Mesodermal cell (in vitro differentiated cells): Measurements from ENCODE around the gene CCM2.

Experiments
- H3K27ac ChIP-seq: 2 replicates; pipeline ENCODE4 v1.7.0; 2013; ENCODE audit warnings: mild to moderate bottlenecking, low read depth, low read length, moderate library complexity; ENCODE audit not compliant: severe bottlenecking
- H3K36me3 ChIP-seq: 2 replicates; pipeline ENCODE4 v1.7.1; 2013; ENCODE audit warnings: mild to moderate bottlenecking, low read length, moderate library complexity; ENCODE audit not compliant: control insufficient read depth, insufficient read depth
- H3K4me1 ChIP-seq: one replicate; pipeline ENCODE4 v1.7.1; 2013; ENCODE audit warnings: mild to moderate bottlenecking, low read length; ENCODE audit not compliant: insufficient read depth, control insufficient read depth, poor library complexity, severe bottlenecking
- H3K4me3 ChIP-seq: 2 replicates; pipeline ENCODE4 v1.7.0; 2013; ENCODE audit warnings: low read length, control low read depth, mild to moderate bottlenecking; ENCODE audit not compliant: insufficient read depth, poor library complexity, severe bottlenecking; ENCODE audit errors: extremely low read depth
- H3K9me3 ChIP-seq: 2 replicates; pipeline ENCODE4 v1.7.1; 2013; ENCODE audit warnings: mild to moderate bottlenecking, low read length, moderate library complexity; ENCODE audit not compliant: control insufficient read depth
- WGBS, 2 experiments: methylation state at CpG; one replicate each; pipeline ENCODE4 v1.1.5; 2013; ENCODE audit warnings: missing lambda C conversion rate in 2 of 2; ENCODE audit not compliant: insufficient coverage in 2 of 2; 5-methylcytosine and 5-hydroxymethylcytosine counted together

Gene CCM2

DNA sequence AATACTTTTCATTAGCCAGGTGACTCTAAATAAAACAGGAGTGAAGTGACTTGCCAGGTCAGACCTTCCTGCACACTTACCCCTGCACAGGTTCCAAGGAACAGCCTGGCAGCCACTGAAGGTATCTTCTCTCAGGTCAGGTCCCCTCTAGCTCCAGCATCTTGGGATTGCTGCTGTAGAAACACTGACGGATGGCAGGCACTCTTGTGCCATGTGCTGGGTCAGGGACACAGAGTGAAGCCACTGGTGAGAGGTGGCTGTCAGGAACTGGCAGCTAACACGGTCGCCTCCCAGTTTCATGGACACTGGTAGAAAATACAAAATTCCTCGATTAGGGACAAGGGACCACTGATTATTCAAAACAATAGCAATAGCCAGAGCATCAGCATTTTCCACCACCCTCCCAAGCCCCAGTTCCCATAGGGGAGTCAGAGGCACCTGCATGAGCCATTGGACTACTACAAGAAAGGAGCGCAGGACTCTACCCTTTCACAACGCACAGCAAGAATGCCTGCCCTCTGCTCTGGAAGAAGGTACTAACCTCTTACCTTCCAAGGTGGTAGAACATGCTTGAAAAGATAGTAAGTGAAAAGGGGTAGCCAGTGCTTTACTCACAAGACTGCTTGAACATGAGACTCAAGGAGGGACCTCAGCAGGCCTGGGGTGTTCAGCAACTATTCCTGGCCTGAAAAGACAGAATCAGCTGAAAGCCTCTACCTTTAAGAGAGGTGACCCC is 16.1 kb upstream of the CCM2 start:
- Histone ChIP-seq H3K36me3 (peaks cover 54% of the 10 kb centered on the region), H3K27ac (no peak overlapping the region), H3K9me3 (no peaks in the 10 kb centered on the region), H3K4me1 (peaks cover 29% of the 10 kb centered on the region), H3K4me3 (no peak overlapping the region)
- WGBS, 2 experiments, result 89 to 100% methylated on average over 3 to 4 of the region's 6 CpGs

- Histone ChIP-seq H3K36me3 (peaks cover 54% of the 10 kb centered on the region), H3K4me3 (peak overlapping the region; percentile 66), H3K27ac (no peak overlapping the region), H3K9me3 (no peaks in the 10 kb centered on the region), H3K4me1 (peaks cover 26% of the 10 kb centered on the region)
- WGBS, 2 experiments, result 63 to 82% methylated on average over 2 to 3 of the region's 3 CpGs
Measured at GRCh38 chr7:44984478-44984758, 15.6 kb upstream of the CCM2 start.

DNA sequence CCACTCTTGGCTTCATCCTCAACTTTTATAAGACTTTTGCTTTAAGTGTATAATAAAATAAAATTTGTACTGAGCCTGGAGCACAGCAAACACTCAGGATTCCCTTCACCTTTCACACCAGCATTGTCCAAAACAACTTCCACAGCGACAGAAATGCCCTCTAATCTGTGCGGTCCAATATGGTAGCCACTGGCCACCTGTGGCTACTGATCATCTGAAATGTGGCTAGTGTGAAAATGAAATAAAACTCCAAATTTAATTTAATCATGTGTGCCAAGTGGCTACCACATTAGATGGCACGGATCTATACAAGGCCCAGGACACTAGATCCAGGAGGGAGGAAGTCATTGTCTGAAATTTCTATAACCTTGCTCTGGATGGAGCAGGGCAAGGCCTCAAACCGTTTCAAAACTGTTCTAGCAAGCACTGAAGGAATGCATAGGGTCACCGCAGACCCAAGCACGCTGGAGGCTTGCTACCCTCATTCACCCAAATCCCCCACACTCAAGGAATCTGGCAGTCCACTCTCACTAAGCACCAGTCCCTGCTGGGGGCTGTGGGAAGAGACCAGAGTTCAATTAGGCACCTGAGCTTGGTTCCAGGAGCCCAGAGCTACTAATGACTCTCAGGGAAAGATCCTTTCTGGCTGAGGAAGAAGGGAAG is 14.8 kb upstream of the CCM2 start:
- WGBS, 2 experiments, result 56 to 69% methylated on average over 4 of the region's 6 CpGs
- peak overlapping the region; percentile 66 for H3K4me3 ChIP-seq
- peaks cover 20% of the 10 kb centered on the region for H3K4me1 ChIP-seq
- H3K27ac ChIP-seq, result no peak overlapping the region
- H3K36me3 ChIP-seq, result peaks cover 54% of the 10 kb centered on the region
- no peaks in the 10 kb centered on the region for H3K9me3 ChIP-seq

DNA sequence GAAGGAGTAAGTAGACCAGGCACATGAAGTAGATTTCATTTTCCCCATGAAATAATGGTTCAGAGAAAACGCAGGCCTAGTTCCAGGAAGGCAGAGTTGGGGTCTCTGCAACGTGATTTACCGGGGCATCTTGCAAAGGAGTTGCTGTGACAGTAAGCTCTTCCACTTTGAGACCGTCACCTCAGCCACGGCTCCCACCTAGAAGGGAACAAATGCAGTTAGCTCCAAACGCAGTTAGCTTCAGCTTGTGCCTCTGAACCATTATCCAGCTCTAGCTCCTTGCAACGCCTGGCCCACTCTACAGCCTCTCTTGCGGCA is 14.1 kb upstream of the CCM2 start:
- peaks cover 20% of the 10 kb centered on the region for H3K4me1 ChIP-seq
- peak overlapping the region; percentile 66 for H3K4me3 ChIP-seq
- peaks cover 51% of the 10 kb centered on the region for H3K36me3 ChIP-seq
- peak overlapping the region; percentile 95 for H3K27ac ChIP-seq
- H3K9me3 ChIP-seq, result no peaks in the 10 kb centered on the region
- WGBS, 2 experiments, result 1 to 5% methylated on average over 6 to 8 of the region's 8 CpGs

- Histone ChIP-seq H3K36me3 (peaks cover 45% of the 10 kb centered on the region), H3K4me3 (peak overlapping the region; percentile 66), H3K27ac (peak overlapping the region; percentile 95), H3K9me3 (no peaks in the 10 kb centered on the region), H3K4me1 (peaks cover 18% of the 10 kb centered on the region)
- WGBS, 2 experiments, result 1% methylated on average over 61 to 64 of the region's 68 CpGs
Measured at GRCh38 chr7:44986218-44987053, 13.6 kb upstream of the CCM2 start.

- WGBS, 2 experiments, result 89 to 92% methylated on average over 6 of the region's 7 CpGs
- no peaks in the 10 kb centered on the region for H3K9me3 ChIP-seq
- peaks cover 36% of the 10 kb centered on the region for H3K36me3 ChIP-seq
- H3K27ac ChIP-seq, result no peak overlapping the region
- peaks cover 18% of the 10 kb centered on the region for H3K4me1 ChIP-seq
- H3K4me3 ChIP-seq, result peak overlapping the region; percentile 66
Measured at GRCh38 chr7:44987457-44987856, 12.5 kb upstream of the CCM2 start.

GRCh38 chr7:44987996-44988395 is 12.0 kb upstream of the CCM2 start:
- Histone ChIP-seq H3K4me1 (peaks cover 18% of the 10 kb centered on the region), H3K9me3 (no peaks in the 10 kb centered on the region), H3K4me3 (no peak overlapping the region), H3K36me3 (peaks cover 30% of the 10 kb centered on the region), H3K27ac (no peak overlapping the region)
- WGBS, 2 experiments, result 88 to 89% methylated on average over 8 to 10 of the region's 10 CpGs

DNA sequence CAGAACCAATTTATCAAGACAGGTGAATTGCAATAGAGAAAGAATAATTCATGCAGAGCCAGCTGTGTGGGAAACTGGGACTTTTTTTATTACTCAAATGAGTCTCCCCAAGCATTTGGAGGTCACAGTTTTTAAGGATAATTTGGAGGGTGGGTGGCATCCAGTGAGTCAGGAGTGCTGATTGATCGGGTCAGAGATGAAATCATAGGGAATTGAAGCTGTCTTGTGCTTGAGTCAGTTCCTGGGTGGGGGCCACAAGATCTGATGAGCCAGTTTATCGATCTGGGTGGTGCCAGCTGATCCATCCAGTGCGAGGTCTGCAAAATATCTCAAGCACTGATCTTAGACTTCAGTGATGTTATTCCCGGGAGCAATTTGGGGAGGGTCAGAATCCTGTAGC is 11.3 kb upstream of the CCM2 start:
- no peak overlapping the region for H3K4me3 ChIP-seq
- WGBS, 2 experiments, result 91 to 100% methylated on average over 3 to 4 of the region's 4 CpGs
- peaks cover 17% of the 10 kb centered on the region for H3K4me1 ChIP-seq
- H3K9me3 ChIP-seq, result no peaks in the 10 kb centered on the region
- H3K27ac ChIP-seq, result no peak overlapping the region
- H3K36me3 ChIP-seq, result peaks cover 23% of the 10 kb centered on the region

DNA sequence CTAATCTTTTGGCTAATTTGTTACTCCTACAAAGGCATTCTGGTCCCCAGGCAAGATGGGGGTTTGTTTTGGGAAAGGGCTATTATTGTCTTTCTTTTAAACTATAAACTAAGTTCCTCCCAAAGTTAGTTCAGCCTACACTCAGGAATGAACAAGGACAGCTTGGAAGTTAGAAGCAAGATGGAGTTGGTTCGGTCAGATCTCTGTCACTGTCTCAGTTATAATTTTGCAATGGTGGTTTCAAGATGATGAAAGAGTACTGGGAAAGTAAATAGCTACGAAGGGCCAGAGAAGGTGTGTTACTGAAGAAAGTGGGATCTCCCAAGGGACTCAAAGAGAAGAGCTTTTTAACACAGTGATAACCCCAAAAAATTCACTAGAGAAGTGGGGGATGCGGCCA is 10.9 kb upstream of the CCM2 start:
- WGBS, 2 experiments, result 92 to 100% methylated on average over 2 of the region's 3 CpGs
- peaks cover 19% of the 10 kb centered on the region for H3K36me3 ChIP-seq
- no peaks in the 10 kb centered on the region for H3K9me3 ChIP-seq
- no peak overlapping the region for H3K27ac ChIP-seq
- no peak overlapping the region for H3K4me3 ChIP-seq
- peaks cover 15% of the 10 kb centered on the region for H3K4me1 ChIP-seq

DNA sequence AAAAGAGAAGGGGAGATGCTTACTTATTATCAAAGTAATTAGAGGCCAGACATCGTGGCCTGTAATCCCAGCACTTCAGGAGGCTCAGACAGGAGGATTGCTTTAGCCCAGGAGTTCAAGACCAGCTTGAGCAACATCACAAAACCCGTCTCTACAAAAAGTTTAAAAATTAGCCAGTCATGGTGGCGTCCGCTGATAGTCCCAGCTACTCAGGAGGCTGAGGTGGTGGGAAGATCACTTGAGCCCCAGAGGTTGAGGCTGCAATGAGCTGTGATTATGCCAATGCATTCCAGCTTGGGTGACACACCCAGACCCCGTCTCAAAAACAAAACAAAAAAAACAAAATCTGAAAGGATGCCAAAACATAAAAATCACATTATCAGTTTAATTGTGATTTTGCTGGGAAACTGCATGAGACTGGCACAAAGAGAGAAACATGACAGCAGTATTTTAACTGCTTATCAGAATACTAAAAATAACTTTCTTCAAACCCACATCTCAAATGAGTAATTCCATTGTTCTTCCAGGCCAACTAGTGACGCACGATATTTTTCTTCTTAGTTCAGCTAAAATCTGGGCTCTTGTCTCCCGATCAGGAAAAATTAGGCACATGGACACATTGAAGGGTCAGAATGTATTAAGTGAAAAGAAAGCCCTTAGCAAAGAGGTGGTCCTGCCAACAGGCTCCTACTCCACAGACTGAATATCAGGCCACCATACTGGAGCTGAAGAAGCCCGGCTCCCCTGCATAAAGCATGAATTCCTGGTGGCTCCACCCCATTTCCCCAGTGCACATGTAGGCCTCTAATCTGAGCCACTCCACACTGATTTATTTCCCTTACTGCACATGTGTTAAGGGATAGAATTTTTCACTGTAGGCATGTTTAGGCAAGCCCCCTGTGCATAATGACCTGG is 9.6 kb upstream of the CCM2 start:
- no peaks in the 10 kb centered on the region for H3K9me3 ChIP-seq
- 94 to 100% methylated on average over 6 to 8 of the region's 9 CpGs for WGBS, 2 experiments
- H3K4me3 ChIP-seq, result no peak overlapping the region
- H3K4me1 ChIP-seq, result peaks cover 8% of the 10 kb centered on the region
- H3K36me3 ChIP-seq, result peaks cover 6% of the 10 kb centered on the region
- peak overlapping the region; percentile 59 for H3K27ac ChIP-seq
